Measurements from ENCODE around the gene RNF130. TPM values are rescaled to one million over a fixed set of nuclear protein-coding genes. Genes with fewer than 3 reads are reported as not detected.

RNF130 gene
- polyA plus RNA-seq, 1 donor from 2014 or later, result 48.7 TPM

DNA sequence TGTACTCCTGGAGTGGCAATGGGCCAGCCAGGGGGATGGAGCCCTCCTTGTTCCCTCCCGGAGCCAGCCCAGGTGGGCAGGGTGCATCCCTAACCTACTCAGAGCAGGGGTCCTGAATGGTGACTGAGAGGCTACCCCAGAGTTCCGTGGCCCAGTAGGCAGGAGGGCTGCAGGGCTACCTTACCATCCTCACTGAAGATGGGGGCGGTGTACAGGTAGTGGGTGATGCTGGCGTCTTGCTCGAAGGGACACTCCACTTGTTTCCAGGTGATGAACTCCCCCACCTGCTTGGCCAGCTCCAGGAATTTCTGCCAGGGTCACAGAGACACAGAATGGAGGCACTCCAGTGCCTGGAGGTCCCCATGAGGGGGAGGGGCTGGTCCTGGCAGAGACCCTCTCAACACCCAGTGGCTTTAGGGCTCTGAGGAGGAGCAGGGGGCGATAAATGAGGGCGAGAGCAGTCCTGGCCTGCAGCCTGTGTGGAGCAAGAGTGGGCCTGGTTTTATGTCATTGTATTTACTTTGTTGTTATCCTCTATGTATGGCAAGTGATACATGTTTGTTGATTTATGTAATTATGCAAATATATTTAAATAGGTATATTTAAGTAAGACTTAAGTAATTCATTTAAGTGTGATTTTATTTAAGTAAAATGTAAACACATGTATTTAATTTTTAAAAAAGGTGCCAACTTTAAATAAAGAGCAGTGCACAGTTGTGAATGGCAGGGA is 39.9 kb upstream of the RNF130 start:
- H3F3A ChIP-seq (ENCODE audit: insufficient read depth, low read length, poor library complexity, severe bottlenecking), result no peaks in the 10 kb centered on the region
- H3K36me3 ChIP-seq (ENCODE audit: insufficient read depth, low read length), result no peaks in the 10 kb centered on the region
- no peaks in the 10 kb centered on the region for H3K9me2 ChIP-seq (ENCODE audit: insufficient read depth, low read length)
- H3K9me3 ChIP-seq (ENCODE audit: low read length), result no peaks in the 10 kb centered on the region
- no peaks in the 10 kb centered on the region for H4K20me1 ChIP-seq (ENCODE audit: insufficient read depth)
- no peak overlapping the region for H3K4me2 ChIP-seq (ENCODE audit: low read length)
- no peaks in the 10 kb centered on the region for H3K79me2 ChIP-seq (replicated peaks; ENCODE audit: insufficient read depth, low read length)
- no peak overlapping the region for H3K27ac ChIP-seq (ENCODE audit: low read length)
- TF ChIP-seq EZH2 (IDR thresholded peaks at IDR 0.05; ENCODE audit: borderline replicate concordance, insufficient read depth, low read length, poor library complexity, severe bottlenecking), result no peak
- H3K9ac ChIP-seq (ENCODE audit: low read length), result no peak overlapping the region
- H3K27me3 ChIP-seq (ENCODE audit: insufficient read depth, low read depth, low read length), result no peaks in the 10 kb centered on the region
- no peak overlapping the region for H3K4me3 ChIP-seq (ENCODE audit: low read length)
- no peak overlapping the region for H2AFZ ChIP-seq (ENCODE audit: low read depth, low read length)

DNA sequence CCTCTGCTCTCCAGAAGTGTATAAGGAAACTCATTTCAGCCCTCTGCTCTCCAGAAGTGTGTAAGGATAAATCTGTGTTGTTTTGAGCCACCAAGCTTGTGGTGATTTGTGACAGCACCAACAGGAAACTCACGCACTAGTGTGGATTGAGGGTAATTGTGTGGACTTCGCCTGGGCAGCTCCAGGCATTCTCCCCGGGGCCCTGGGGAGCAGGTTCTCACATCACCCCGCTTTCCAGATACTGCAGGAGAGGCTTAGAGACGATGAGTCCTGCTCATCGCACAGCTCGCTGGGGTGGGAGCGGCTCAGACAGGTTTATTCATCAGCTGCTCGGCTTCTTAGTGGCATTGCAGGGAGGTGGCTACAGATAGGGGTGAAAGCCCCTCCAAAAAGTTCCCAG is 38.4 kb upstream of the RNF130 start:
- Histone ChIP-seq H2AFZ (ENCODE audit: low read depth, low read length) (no peak overlapping the region), H3K36me3 (ENCODE audit: insufficient read depth, low read length) (no peaks in the 10 kb centered on the region), H3K27me3 (ENCODE audit: insufficient read depth, low read depth, low read length) (no peaks in the 10 kb centered on the region), H3K9me2 (ENCODE audit: insufficient read depth, low read length) (no peaks in the 10 kb centered on the region), H3K9ac (ENCODE audit: low read length) (no peak overlapping the region), H3K27ac (ENCODE audit: low read length) (no peak overlapping the region), H3K4me2 (ENCODE audit: low read length) (no peak overlapping the region), H3F3A (ENCODE audit: insufficient read depth, low read length, poor library complexity, severe bottlenecking) (no peaks in the 10 kb centered on the region), H3K9me3 (ENCODE audit: low read length) (no peaks in the 10 kb centered on the region), H4K20me1 (ENCODE audit: insufficient read depth) (no peaks in the 10 kb centered on the region), H3K4me3 (ENCODE audit: low read length) (no peak overlapping the region), H3K79me2 (replicated peaks; ENCODE audit: insufficient read depth, low read length) (no peaks in the 10 kb centered on the region)
- TF ChIP-seq, protein P1, sequence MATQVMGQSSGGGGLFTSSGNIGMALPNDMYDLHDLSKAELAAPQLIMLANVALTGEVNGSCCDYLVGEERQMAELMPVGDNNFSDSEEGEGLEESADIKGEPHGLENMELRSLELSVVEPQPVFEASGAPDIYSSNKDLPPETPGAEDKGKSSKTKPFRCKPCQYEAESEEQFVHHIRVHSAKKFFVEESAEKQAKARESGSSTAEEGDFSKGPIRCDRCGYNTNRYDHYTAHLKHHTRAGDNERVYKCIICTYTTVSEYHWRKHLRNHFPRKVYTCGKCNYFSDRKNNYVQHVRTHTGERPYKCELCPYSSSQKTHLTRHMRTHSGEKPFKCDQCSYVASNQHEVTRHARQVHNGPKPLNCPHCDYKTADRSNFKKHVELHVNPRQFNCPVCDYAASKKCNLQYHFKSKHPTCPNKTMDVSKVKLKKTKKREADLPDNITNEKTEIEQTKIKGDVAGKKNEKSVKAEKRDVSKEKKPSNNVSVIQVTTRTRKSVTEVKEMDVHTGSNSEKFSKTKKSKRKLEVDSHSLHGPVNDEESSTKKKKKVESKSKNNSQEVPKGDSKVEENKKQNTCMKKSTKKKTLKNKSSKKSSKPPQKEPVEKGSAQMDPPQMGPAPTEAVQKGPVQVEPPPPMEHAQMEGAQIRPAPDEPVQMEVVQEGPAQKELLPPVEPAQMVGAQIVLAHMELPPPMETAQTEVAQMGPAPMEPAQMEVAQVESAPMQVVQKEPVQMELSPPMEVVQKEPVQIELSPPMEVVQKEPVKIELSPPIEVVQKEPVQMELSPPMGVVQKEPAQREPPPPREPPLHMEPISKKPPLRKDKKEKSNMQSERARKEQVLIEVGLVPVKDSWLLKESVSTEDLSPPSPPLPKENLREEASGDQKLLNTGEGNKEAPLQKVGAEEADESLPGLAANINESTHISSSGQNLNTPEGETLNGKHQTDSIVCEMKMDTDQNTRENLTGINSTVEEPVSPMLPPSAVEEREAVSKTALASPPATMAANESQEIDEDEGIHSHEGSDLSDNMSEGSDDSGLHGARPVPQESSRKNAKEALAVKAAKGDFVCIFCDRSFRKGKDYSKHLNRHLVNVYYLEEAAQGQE (IDR thresholded peaks at IDR 0.05; ENCODE audit: borderline replicate concordance), result no peak
- TF ChIP-seq, protein P2, sequence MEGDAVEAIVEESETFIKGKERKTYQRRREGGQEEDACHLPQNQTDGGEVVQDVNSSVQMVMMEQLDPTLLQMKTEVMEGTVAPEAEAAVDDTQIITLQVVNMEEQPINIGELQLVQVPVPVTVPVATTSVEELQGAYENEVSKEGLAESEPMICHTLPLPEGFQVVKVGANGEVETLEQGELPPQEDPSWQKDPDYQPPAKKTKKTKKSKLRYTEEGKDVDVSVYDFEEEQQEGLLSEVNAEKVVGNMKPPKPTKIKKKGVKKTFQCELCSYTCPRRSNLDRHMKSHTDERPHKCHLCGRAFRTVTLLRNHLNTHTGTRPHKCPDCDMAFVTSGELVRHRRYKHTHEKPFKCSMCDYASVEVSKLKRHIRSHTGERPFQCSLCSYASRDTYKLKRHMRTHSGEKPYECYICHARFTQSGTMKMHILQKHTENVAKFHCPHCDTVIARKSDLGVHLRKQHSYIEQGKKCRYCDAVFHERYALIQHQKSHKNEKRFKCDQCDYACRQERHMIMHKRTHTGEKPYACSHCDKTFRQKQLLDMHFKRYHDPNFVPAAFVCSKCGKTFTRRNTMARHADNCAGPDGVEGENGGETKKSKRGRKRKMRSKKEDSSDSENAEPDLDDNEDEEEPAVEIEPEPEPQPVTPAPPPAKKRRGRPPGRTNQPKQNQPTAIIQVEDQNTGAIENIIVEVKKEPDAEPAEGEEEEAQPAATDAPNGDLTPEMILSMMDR (IDR thresholded peaks at IDR 0.05; ENCODE audit: poor library complexity, severe bottlenecking), result no peak
- no peak for TF ChIP-seq MXI1 (conservative IDR thresholded peaks at IDR 0.05; ENCODE audit: poor library complexity, severe bottlenecking)
- no peak for TF ChIP-seq POLR2AphosphoS5 (IDR thresholded peaks at IDR 0.05)
- TF ChIP-seq RAD21 (conservative IDR thresholded peaks at IDR 0.05), result no peak
- no peak for TF ChIP-seq EZH2 (IDR thresholded peaks at IDR 0.05; ENCODE audit: borderline replicate concordance, insufficient read depth, low read length, poor library complexity, severe bottlenecking)
- no peak for TF ChIP-seq SMC3 (conservative IDR thresholded peaks at IDR 0.05; ENCODE audit: poor library complexity)
- TF ChIP-seq TAF1 (IDR thresholded peaks at IDR 0.05; ENCODE audit: low read depth), result no peak
- TF ChIP-seq EP300 (conservative IDR thresholded peaks at IDR 0.05; ENCODE audit: poor library complexity, severe bottlenecking), result no peak

Measured in neural cell (in vitro differentiated cells).